Measurements from ENCODE around the gene TAT.
"Not testable (repeated sequence)": the region's sequence is repeated elsewhere in the genome, so short reads cannot be mapped to it uniquely, and the experiment has no call there.

The TAT gene

GRCh38 chr16:71593048-71593999 is 16.4 kb upstream of the TAT start:
- TF ChIP-seq ZNF274 (IDR thresholded peaks at IDR 0.05; ENCODE audit: low read depth, low read length): no peak
- no peak for TF ChIP-seq YY1 (IDR thresholded peaks at IDR 0.05; ENCODE audit: insufficient read depth, insufficient read length)
- no peak for TF ChIP-seq SUZ12 (IDR thresholded peaks at IDR 0.05; ENCODE audit: extremely low read depth, insufficient read depth, insufficient read length)
- no peaks in the 10 kb centered on the region for H3K36me3 ChIP-seq (ENCODE audit: insufficient read depth, insufficient read length, low read length)
- no peak for DNase-seq (ENCODE audit: low read depth, low spot score)
- H3K9me3 ChIP-seq (ENCODE audit: insufficient read depth, low read length): no peaks in the 10 kb centered on the region
- H3K27me3 ChIP-seq (ENCODE audit: insufficient read depth, insufficient read length): no peaks in the 10 kb centered on the region
- no peaks in the 10 kb centered on the region for H3K4me1 ChIP-seq (ENCODE audit: insufficient read depth, insufficient read length)
- H3K9ac ChIP-seq (ENCODE audit: insufficient read length, low read depth): no peak overlapping the region
- no peak overlapping the region for H3K4me3 ChIP-seq (ENCODE audit: insufficient read length, low read depth)

DNA sequence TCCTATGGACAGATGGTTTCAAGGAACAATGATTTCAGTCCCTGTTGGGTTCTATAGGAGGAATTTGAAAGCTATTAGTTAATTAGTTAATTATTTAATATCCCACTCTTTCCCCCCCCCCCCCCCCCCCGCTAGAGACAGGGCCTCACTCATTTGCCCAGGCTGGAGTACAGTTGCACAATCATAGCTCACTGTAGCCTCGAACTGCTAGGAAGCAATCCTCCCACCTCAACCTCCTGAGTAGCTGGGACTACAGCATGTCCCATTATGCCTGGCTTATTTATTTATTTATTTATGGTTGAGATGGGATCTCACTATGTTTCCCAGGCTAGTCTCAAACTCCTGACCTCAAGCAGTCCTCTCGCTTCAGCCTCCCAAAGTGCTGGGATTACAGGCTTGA is 15.0 kb upstream of the TAT start:
- no peak overlapping the region for H3K9ac ChIP-seq (ENCODE audit: insufficient read length, low read depth)
- no peaks in the 10 kb centered on the region for H3K9me3 ChIP-seq (ENCODE audit: insufficient read depth, low read length)
- no peak for DNase-seq (ENCODE audit: low read depth, low spot score)
- no peaks in the 10 kb centered on the region for H3K4me1 ChIP-seq (ENCODE audit: insufficient read depth, insufficient read length)
- H3K36me3 ChIP-seq (ENCODE audit: insufficient read depth, insufficient read length, low read length): no peaks in the 10 kb centered on the region
- no peaks in the 10 kb centered on the region for H3K27me3 ChIP-seq (ENCODE audit: insufficient read depth, insufficient read length)
- TF ChIP-seq ZNF274 (IDR thresholded peaks at IDR 0.05; ENCODE audit: low read depth, low read length) (no peak), YY1 (IDR thresholded peaks at IDR 0.05; ENCODE audit: insufficient read depth, insufficient read length) (no peak), SUZ12 (IDR thresholded peaks at IDR 0.05; ENCODE audit: extremely low read depth, insufficient read depth, insufficient read length) (no peak)
- H3K4me3 ChIP-seq (ENCODE audit: insufficient read length, low read depth): no peak overlapping the region

GRCh38 chr16:71590584-71590983 is 13.7 kb upstream of the TAT start:
- TF ChIP-seq SUZ12 (IDR thresholded peaks at IDR 0.05; ENCODE audit: extremely low read depth, insufficient read depth, insufficient read length) (no peak), YY1 (IDR thresholded peaks at IDR 0.05; ENCODE audit: insufficient read depth, insufficient read length) (no peak), ZNF274 (IDR thresholded peaks at IDR 0.05; ENCODE audit: low read depth, low read length) (no peak)
- no peak for DNase-seq (ENCODE audit: low read depth, low spot score)
- Histone ChIP-seq H3K4me1 (ENCODE audit: insufficient read depth, insufficient read length) (no peaks in the 10 kb centered on the region), H3K9me3 (ENCODE audit: insufficient read depth, low read length) (no peaks in the 10 kb centered on the region), H3K36me3 (ENCODE audit: insufficient read depth, insufficient read length, low read length) (no peaks in the 10 kb centered on the region), H3K9ac (ENCODE audit: insufficient read length, low read depth) (no peak overlapping the region), H3K27me3 (ENCODE audit: insufficient read depth, insufficient read length) (no peaks in the 10 kb centered on the region), H3K4me3 (ENCODE audit: insufficient read length, low read depth) (no peak overlapping the region)

GRCh38 chr16:71590071-71590470 is 13.2 kb upstream of the TAT start:
- H3K4me1 ChIP-seq (ENCODE audit: insufficient read depth, insufficient read length); H3K27me3 ChIP-seq (ENCODE audit: insufficient read depth, insufficient read length); DNase-seq (ENCODE audit: low read depth, low spot score); H3K36me3 ChIP-seq (ENCODE audit: insufficient read depth, insufficient read length, low read length); H3K9ac ChIP-seq (ENCODE audit: insufficient read length, low read depth); H3K9me3 ChIP-seq (ENCODE audit: insufficient read depth, low read length); H3K4me3 ChIP-seq (ENCODE audit: insufficient read length, low read depth): not testable (repeated sequence)

GRCh38 chr16:71589334-71589733 is 12.4 kb upstream of the TAT start:
- H3K4me1 ChIP-seq (ENCODE audit: insufficient read depth, insufficient read length); DNase-seq (ENCODE audit: low read depth, low spot score); H3K27me3 ChIP-seq (ENCODE audit: insufficient read depth, insufficient read length); H3K9me3 ChIP-seq (ENCODE audit: insufficient read depth, low read length); H3K9ac ChIP-seq (ENCODE audit: insufficient read length, low read depth); H3K4me3 ChIP-seq (ENCODE audit: insufficient read length, low read depth); H3K36me3 ChIP-seq (ENCODE audit: insufficient read depth, insufficient read length, low read length): not testable (repeated sequence)

GRCh38 chr16:71585318-71585703 is 8.4 kb upstream of the TAT start:
- no peak overlapping the region for H3K4me3 ChIP-seq (ENCODE audit: insufficient read length, low read depth)
- H3K9ac ChIP-seq (ENCODE audit: insufficient read length, low read depth): no peak overlapping the region
- H3K36me3 ChIP-seq (ENCODE audit: insufficient read depth, insufficient read length, low read length): no peaks in the 10 kb centered on the region
- DNase-seq (ENCODE audit: low read depth, low spot score): no peak
- no peaks in the 10 kb centered on the region for H3K4me1 ChIP-seq (ENCODE audit: insufficient read depth, insufficient read length)
- H3K27me3 ChIP-seq (ENCODE audit: insufficient read depth, insufficient read length): no peaks in the 10 kb centered on the region
- TF ChIP-seq YY1 (IDR thresholded peaks at IDR 0.05; ENCODE audit: insufficient read depth, insufficient read length): no peak
- no peaks in the 10 kb centered on the region for H3K9me3 ChIP-seq (ENCODE audit: insufficient read depth, low read length)

DNA sequence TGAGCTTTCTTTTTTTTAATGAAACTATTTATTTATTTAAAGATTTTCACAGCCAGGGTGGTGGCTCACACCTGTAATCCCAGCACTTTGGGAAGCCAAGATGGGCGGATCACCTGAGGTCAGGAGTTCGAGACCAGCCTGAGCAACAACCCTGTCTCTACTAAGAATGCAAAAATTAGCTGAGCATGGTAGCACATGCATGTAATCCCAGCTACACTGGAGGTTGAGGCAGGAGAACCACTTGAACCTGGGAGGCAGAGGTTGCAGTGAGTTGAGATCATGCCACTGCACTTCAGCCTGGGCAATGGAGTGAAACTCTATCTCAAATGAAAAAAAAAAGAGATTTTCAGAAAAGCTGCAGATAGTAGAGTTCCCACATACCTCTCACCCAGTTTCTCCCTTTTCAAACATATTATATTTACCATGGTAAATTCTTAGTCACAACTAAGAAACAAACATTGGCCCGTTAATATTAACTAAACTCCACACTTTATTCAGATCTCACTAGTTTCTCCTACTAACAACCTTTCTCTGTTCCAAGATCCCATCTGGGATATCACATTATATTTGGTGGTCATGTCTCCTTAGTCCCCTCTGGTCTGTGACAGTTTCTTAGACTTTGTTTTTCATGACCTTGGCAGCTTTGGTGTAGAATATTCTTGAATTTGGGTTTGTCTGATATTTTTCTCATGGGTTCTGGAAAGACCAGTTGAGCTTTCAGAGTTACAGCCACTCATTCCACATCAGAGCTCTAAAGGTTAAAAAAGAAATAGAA is 7.8 kb upstream of the TAT start:
- H3K9me3 ChIP-seq (ENCODE audit: insufficient read depth, low read length): no peaks in the 10 kb centered on the region
- H3K4me1 ChIP-seq (ENCODE audit: insufficient read depth, insufficient read length): no peaks in the 10 kb centered on the region
- TF ChIP-seq ZNF274 (IDR thresholded peaks at IDR 0.05; ENCODE audit: low read depth, low read length) (no peak), YY1 (IDR thresholded peaks at IDR 0.05; ENCODE audit: insufficient read depth, insufficient read length) (no peak), SUZ12 (IDR thresholded peaks at IDR 0.05; ENCODE audit: extremely low read depth, insufficient read depth, insufficient read length) (no peak)
- no peaks in the 10 kb centered on the region for H3K36me3 ChIP-seq (ENCODE audit: insufficient read depth, insufficient read length, low read length)
- no peak overlapping the region for H3K9ac ChIP-seq (ENCODE audit: insufficient read length, low read depth)
- DNase-seq (ENCODE audit: low read depth, low spot score): no peak
- no peak overlapping the region for H3K4me3 ChIP-seq (ENCODE audit: insufficient read length, low read depth)
- H3K27me3 ChIP-seq (ENCODE audit: insufficient read depth, insufficient read length): no peaks in the 10 kb centered on the region

DNA sequence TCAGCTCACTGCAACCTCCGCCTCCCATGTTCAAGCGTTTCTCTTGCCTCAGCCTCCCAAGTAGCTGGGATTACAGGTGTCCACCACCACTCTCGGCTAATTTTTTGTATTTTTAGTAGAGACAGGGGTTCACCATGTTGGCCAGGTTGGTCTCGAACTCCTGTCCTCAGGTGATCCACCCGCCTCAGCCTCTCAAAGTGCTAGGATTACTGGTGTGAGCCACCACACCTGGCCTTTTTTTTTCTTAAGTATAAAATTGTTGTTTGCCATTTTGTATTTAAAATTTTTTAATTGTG is 5.6 kb upstream of the TAT start:
- not testable (repeated sequence) for DNase-seq (ENCODE audit: low read depth, low spot score); H3K9ac ChIP-seq (ENCODE audit: insufficient read length, low read depth); H3K9me3 ChIP-seq (ENCODE audit: insufficient read depth, low read length); H3K4me1 ChIP-seq (ENCODE audit: insufficient read depth, insufficient read length); H3K36me3 ChIP-seq (ENCODE audit: insufficient read depth, insufficient read length, low read length); H3K27me3 ChIP-seq (ENCODE audit: insufficient read depth, insufficient read length); H3K4me3 ChIP-seq (ENCODE audit: insufficient read length, low read depth)
